HG03432 (cell line): ENCODE measurements around the gene SIM1.
"Not testable (repeated sequence)": the region's sequence is repeated elsewhere in the genome, so short reads cannot be mapped to it uniquely, and the experiment has no call there.

Source experiments
- ATAC-seq: cut with Tn5 transposase; IDR thresholded peaks from one replicate; pipeline ENCODE4 v1.9.1; 2021; ENCODE audit warnings: mild to moderate bottlenecking, moderate library complexity; ENCODE audit not compliant: unreplicated experiment

SIM1 gene

DNA sequence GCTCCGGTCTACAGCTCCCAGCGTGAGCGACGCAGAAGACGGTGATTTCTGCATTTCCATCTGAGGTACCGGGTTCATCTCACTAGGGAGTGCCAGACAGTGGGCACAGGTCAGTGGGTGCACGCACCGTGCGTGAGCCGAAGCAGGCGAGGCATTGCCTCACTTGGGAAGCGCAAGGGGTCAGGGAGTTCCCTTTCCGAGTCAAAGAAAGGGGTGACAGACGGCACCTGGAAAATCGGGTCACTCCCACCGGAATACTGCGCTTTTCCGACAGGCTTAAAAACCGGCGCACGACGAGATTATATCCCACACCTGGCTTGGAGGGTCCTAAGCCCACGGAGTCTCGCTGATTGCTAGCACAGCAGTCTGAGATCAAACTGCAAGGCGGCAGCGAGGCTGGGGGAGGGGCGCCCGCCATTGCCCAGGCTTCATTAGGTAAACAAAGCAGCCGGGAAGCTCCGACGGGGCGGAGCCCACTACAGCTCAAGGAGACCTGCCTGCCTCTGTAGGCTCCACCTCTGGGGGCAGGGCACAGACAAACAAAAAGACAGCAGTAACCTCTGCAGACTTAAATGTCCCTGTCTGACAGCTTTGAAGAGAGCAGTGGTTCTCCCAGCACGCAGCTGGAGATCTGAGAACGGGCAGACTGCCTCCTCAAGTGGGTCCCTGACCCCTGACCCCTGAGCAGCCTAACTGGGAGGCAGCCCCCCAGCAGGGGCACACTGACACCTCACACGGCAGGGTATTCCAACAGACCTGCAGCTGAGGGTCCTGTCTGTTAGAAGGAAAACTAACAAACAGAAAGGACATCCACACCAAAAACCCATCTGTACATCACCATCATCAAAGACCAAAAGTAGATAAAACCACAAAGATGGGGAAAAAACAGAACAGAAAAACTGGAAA, 109.7 kb downstream of the SIM1 start:
- ATAC-seq: not testable (repeated sequence)

DNA sequence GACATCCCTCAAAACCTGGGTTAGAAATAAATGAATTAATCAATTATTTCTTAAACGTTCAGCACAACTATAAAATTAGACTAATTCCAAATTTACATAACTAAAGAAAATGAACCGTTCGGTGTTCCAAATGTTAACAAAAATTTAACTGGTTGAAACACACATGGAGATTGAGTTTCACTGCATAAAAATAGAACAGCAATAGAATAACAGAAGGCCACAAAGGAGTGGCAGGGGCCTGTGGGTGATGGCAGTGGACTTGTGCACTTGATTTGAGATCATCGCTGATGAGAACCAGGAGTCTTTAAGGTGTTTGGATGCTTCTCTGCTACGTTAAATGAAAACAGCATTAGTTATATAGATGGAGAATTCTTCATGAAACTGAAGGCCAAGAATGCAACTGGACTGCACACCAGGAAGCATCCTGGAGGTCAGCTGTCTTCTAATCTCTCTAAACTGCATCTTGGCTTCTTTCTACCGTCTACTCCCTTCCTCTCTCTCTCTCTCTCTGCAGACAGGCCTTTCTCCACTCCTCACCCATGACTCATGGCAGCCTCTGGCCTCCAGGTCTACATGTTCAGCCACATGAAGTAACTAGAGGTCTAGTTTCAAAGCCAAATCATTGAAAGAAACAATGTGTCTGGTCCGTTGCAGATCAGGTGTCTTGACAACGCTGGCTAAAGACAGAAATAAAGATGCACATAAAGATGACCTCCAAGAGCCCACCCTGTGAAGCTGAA, 111.3 kb downstream of the SIM1 start:
- no peak for ATAC-seq

DNA sequence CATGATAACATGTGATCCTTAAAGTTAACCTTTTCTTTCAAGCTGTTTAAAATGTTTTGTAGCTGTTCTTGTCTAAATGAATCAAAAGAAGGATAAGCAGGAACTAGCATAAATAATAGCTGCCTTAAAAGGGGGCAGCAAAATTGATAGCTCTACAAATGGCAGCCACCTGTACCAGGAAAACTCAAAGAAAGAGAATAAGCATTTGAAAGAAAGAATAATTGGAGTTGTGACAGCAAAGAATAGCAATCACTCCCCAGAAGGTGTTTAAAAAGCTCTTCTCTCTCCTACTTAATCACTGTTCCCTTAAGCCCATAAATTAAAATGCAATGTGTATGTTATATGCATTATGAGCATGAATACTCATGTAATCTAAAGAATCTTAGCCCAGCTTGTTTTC, 114.6 kb downstream of the SIM1 start:
- no peak for ATAC-seq

DNA sequence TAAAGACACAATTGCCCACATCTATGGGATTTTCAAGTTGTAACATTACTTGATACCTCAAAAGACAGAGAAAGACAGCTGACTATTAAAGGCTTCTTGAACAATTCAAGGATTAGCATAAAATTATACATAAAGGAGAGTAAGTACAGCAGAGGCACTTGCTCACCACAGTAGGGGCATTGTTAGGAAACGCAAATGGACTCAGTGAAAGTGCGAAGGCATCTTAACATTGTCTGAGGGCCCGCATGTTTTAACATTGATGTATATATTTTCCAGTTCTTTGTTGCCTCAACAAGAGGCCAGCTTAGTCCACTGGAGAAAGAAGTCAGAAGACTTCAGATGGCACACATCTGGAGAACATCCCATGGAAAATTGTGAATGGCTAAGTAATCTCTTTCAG, 115.4 kb downstream of the SIM1 start:
- no peak for ATAC-seq

DNA sequence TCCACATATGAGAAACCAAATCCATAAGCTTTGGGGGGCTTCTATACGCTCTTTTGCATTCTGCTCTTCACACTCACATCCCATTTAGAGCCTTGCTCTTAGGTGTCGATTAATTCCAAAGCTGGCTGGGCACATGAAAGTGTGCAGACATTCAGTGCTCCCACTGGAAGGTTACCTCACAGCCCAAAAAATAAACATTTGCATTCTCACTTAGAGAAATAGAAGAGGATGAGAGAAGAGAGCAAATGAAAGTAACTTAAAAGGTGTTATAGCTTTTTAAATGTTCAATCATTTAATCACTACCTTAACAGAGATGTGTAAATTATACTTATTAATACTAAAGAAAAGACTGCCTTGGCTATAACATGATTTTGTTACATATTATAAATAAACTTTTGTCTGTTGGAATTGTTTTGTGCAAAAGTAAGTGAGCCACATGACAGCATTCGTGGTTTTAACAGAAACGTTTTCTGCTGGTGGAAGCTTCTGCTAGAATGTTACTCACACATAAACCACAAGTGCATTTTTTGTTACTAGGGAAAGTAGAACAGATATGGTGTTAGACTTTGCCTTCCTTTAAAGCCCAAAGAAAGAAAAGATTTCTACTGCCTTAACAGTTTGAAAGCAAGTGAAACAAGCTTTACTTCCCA, 116.7 kb downstream of the SIM1 start:
- peak; percentile 78 for ATAC-seq

DNA sequence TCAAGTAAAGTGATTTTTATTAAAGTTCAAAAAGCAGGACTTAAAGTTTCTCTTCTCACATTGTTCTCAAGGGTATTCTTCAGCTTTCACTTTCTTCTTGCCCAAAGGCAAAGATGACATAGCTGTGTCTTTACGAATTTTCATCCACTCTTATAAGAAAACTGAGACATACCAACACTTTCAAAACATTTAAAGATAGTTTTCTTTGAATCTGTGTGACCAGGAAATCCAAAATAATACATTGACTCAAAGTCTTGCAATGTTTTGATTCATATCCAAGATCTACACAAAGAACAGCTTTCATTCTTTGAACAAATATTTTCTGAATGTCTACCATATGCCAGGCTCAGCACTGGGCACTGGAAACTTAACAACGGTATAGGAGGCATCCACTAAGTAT, 117.9 kb downstream of the SIM1 start:
- peak; percentile 52 for ATAC-seq

DNA sequence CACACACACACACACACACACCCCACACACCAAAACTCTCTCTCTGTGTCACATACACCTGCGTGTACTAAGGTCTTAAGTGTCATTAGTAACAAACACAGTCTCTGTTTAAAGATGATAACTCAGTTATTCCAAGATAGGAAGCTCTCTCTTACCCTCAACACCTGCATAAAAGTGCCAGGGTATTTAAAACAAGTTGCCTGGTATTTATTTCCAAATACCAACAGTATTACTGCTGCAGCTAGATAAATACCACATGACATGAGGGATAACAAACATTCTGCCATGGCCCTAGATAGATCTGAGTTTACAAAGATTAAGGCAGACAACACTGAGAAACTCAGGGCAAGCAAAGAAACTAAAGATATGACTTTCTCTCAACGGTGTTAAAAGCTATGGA, 118.5 kb downstream of the SIM1 start:
- no peak for ATAC-seq

DNA sequence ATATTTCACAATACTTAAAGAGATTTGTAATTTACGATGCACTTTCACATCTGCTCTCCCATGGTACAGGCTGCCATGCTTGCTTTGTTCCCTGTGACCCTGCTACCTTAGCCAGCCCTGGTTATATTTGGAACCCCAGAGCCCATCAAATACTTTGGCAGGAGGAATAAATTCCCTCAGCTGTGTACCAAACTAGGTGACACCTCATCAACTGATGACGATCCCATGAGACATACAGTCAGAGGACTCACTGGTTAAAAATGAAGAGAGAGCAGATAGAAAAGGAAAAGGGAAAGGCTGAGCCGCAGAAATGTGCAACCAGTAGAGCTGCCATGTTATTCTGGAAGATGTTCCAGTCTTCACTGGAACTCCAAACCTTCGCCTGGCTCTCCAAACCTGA, 120.0 kb downstream of the SIM1 start:
- ATAC-seq: no peak

DNA sequence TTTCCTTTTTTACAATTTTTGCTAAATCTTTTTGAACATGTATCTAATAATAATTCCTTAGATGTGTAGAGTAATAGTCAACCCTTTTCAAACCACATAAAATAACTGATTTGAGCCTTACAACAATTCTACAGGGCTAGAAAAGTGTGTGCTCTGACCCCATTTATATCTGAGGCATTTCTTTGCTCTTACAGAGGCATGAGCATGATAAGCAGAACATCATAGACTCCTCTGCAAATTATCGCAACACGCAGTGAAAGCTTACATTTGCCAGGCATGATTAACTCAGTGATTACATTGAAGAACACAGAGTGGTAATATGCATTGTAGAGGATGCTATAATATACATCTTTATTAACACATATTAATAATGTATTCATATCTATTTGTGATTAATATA, 120.4 kb downstream of the SIM1 start:
- no peak for ATAC-seq

DNA sequence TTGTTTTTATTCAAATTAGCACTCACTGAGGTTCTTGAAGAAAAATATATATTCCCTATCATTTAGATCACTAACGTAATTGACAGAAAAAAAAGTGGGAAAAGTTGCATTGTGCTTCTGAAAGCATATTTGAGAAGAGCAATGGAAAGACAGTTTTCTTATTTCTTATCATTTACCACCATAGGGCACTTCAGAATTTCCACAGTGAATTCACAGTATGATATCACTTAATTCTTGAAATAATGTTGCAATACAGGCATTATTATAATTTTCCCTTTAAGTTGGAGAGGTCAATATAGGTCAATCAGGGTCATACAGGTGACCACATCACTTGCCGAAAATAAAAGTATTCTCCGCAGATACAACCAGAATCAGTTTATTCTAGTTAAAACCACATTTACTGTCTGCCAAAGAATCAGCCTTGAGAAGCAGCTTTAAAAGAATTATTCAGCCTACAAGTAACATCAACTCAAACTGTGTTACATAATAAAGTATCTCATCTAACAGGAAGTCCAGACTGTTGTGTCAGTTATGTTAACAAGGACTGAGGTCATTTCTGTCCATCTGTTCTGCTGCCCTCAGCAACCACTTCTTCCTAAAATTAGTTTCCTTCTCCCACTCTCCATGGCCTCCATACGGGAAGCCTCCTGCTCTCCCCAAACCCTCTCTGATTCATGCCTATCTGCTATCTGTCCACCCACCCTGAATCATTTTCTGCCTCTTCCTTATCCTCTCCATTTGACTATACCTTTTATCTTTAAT, 121.2 kb downstream of the SIM1 start:
- no peak for ATAC-seq

DNA sequence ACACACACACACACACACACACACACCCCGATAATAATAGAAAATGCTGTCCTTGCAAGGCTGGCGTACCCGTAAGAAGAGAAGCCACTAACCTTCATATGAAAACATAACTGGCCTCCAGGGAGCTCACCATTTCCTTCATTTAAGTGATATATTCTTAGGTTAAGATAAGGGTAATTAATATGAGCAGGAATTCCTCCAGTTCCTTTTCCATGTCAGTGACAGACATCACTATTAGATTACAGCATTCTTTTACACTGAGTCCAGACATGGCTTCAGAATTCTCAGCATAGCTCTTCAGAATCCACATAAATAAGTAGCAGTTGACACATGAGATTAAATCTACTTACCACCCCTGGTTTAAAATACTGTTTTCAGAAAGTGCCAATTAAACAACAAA, 121.9 kb downstream of the SIM1 start:
- ATAC-seq: no peak

DNA sequence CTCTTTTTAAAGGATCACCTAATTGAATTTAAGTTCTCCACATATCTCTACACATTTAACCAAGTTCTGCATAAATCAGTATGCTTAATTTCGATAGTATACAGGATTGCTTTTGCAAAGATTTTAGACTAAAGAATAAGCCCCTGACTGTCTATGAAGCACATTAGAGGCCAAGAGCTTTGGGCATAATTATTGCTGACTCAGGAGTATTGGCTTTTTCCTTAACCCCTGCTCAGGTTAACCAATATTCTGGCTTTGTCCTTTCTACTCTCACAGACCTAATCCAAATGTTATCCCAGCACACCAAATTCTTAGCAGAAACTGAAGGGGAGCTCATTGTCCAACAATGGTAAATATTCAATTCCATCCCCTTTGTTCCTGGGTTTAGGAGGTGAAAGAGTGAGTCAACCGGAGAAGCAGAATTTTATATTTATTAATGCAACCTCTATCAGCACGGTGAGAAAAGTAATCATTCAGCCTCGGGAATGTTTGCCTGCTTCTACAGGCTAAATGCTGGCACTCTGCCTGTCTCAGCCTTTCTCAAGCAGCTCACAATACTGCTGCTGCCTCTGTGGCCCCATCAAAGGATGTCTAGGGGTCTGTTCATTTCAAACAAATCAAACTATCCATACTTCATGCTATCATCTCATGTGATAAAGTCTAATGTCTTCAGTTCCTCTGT, 125.0 kb downstream of the SIM1 start:
- no peak for ATAC-seq

DNA sequence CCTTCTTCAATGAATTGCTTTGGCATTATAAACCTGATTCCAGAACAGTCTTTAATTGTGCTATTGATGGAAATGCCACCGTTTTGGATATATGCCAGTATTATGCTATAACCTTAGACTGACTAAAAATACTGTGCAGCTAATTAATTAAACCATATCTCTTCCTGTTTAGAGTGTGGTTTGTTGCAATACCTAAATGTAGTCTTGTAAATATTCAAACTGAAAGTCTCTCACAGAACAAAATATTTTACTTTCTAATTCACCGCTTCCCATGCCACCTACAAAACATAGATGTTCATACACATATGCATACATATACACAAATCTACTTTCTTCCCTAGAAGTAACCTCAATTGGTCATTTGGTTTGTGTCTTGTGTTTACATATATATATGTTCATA, 126.6 kb downstream of the SIM1 start:
- no peak for ATAC-seq

DNA sequence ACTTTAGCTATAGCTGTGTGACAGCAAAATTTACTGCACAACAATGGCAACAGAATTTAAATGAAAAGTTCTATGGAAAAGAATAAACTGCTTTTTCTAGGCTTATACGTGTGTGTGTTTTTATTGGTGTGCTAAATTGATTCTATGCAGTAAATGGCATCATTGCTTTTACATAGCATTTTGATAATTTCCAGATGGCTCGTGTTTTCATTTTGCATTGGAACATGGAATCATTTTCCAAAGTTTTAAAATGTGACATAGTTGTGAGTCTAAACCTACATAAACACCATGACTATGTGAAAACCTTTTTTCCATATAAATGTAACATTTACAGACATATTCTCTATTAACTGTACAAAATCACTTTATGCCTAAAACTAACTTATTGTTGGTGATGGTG, 127.8 kb downstream of the SIM1 start:
- ATAC-seq: no peak

DNA sequence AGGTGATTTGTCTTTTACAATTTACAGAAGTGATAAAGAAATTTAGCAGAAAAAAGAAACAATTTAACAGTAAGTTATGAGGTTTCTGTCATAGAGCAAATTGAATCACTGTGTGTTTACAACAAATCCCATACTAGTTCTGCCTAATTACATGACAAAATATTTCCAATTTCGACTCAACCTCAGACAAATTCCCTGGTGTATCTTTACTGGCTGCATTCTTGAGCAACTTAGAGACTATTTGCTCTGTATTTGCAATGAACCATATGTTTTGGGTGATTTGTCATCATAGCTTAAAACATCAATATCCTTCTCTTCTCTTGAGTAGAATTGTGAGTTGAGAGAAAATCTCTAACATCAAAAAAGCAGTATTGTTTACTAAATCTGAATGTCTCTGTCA, 128.7 kb downstream of the SIM1 start:
- ATAC-seq: no peak
